Sigmoid colon (tissue), 4 donors: ENCODE data around the gene FAM3A.

Source experiments
- CTCF ChIP-seq, 4 experiments: fragments of 450-650 bp in 3 of 4; fragments of 200-600 bp in 1 of 4; IDR thresholded peaks; one replicate each; pipeline ENCODE4 v1.5.1; 2016 to 2019; ENCODE audit warnings: antibody characterized with exemption in 4 of 4, mild to moderate bottlenecking in 3 of 4, moderate library complexity in 2 of 4
- POLR2A ChIP-seq, 2 donors: fragments of 450-650 bp; IDR thresholded peaks; one replicate each; pipeline ENCODE4 v1.6.1; 2016; ENCODE audit warnings: antibody characterized with exemption in 2 of 2, mild to moderate bottlenecking in 2 of 2, moderate library complexity in 2 of 2
- POLR2AphosphoS5 ChIP-seq, 4 donors: sonication (generic); formaldehyde crosslinking; IDR thresholded peaks; one replicate each; pipeline ENCODE4 v1.6.1; 2017; ENCODE audit warnings: antibody characterized with exemption in 4 of 4

DNA sequence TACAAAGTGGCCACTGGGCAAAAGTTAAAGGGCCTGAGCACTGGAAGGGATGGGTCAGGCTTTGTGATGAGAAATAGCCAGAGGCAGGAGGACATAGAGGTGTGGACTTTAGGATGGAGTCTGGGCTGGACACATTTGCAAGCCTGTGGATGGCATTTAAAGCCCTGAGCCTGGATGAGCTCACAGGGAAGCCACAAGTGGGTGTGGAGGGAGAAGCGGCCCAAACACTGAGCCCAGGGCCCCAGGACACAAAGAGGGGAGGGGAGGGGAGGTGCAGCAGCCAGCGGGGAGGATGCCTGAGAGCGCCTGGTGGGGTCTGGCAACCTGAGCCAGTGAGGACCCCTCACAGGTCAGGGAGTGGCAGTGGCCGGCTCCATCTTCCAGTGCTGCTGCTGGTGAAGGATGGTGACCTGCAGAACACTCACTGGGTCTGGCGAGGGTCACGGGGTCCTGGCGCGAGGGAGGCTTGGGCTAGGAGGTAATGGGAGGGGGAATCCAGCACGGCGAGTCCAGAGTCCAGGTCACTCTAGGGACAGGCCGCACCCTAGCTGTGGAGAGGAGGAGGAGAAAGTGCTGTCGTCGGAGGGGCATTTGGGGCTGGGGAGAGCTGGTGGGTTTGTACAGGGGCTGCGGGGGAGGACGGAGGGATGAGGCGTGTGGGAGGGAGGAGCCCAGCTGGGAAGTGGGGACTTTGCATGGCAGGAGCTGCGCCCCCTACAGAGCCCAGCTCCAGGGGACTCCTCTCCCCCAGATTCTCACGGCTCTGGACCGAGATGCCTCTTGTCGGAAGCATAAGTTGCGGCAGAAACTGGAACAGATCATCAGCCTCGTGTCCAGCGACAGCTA is 44.0 kb downstream of the FAM3A start:
- TF ChIP-seq CTCF (IDR thresholded peaks at IDR 0.05) (no peak), POLR2A (IDR thresholded peaks at IDR 0.05) (no peak), POLR2AphosphoS5 (IDR thresholded peaks at IDR 0.05) (no peak)
